H1 (cell line): Measurements from ENCODE around the gene IL17RE. TPM values are rescaled to one million over a fixed set of nuclear protein-coding genes. Genes with fewer than 3 reads are reported as not detected.

Experiments used
- CTCF ChIA-PET: fragments of 300-600 bp; sonication (Branson Sonifier 250); formaldehyde crosslinking; loops from one replicate; lab custom pipeline; 2021; ENCODE audit not compliant: partially characterized antibody; lab: Charles Lee
- POLR2A ChIA-PET: fragments of 300-600 bp; sonication (Branson Sonifier 250); formaldehyde crosslinking; loops from one replicate; lab custom pipeline; 2021; ENCODE audit warnings: inconsistent platforms; ENCODE audit not compliant: partially characterized antibody; lab: Charles Lee
- DNase-seq, 2 experiments: peaks; one replicate each; pipeline versions ENCODE4 v3.0.0 to v3.0.0-alpha.2; 2010 to 2022; ENCODE audit warnings: low spot score in 2 of 2, low read depth in 1 of 2, mixed read lengths in 1 of 2
- FAIRE-seq: peaks from 2 replicates; lab custom pipeline; 2011; peaks lifted over from hg19 to GRCh38; lab: Jason Lieb, UNC
- H2AFZ ChIP-seq: 2 replicates; pipeline ENCODE4 v1.8.1; 2012; ENCODE audit warnings: low read length, inconsistent platforms
- H2AK5ac ChIP-seq: 2 replicates; pipeline ENCODE4 v1.6.1; 2013; ENCODE audit warnings: low read depth, low read length
- H2BK120ac ChIP-seq: replicated peaks from 2 replicates; pipeline ENCODE3; 2013; ENCODE audit warnings: low read depth, low read length, inconsistent platforms
- H2BK12ac ChIP-seq: 2 replicates; pipeline ENCODE4 v1.6.1; 2013; ENCODE audit warnings: low read depth, low read length
- H2BK15ac ChIP-seq: 2 replicates; pipeline ENCODE4 v1.6.1; 2013; ENCODE audit warnings: low read length
- H2BK20ac ChIP-seq: 2 replicates; pipeline ENCODE4 v1.6.1; 2013; ENCODE audit warnings: low read length
- H2BK5ac ChIP-seq: 2 replicates; pipeline ENCODE4 v1.6.1; 2013; ENCODE audit warnings: low read depth, low read length
- H3K14ac ChIP-seq: 2 replicates; pipeline ENCODE4 v1.6.1; 2013; ENCODE audit warnings: inconsistent platforms; ENCODE audit not compliant: insufficient read length
- H3K18ac ChIP-seq: 2 replicates; pipeline ENCODE4 v1.6.1; 2013; ENCODE audit warnings: low read length; ENCODE audit errors: extremely low read depth
- H3K23ac ChIP-seq: 2 replicates; pipeline ENCODE4 v1.6.1; 2013; ENCODE audit warnings: inconsistent platforms; ENCODE audit not compliant: insufficient read length
- H3K23me2 ChIP-seq: 2 replicates; pipeline ENCODE4 v1.6.1; 2013; ENCODE audit warnings: low read depth, low read length
- H3K27ac ChIP-seq: 2 replicates; pipeline ENCODE4 v1.6.1; 2011; ENCODE audit warnings: low read depth, low read length, inconsistent platforms
- H3K27me3 ChIP-seq, 4 experiments: replicated peaks in 1 of 4; 1 replicate in 1 of 4; 2 replicates in 3 of 4; pipeline versions ENCODE4 v1.6.1 to v1.8.1; 2011 to 2013; ENCODE audit warnings: low read length in 3 of 4, mild to moderate bottlenecking in 3 of 4, inconsistent platforms in 2 of 4, mixed read lengths in 2 of 4, moderate library complexity in 1 of 4; ENCODE audit not compliant: control insufficient read depth in 3 of 4, insufficient read depth in 3 of 4; ENCODE audit errors: extremely low read depth in 1 of 4
- H3K36me3 ChIP-seq, 4 experiments: 2 replicates each; pipeline versions ENCODE4 v1.6.1 to v1.8.1; 2011 to 2013; ENCODE audit warnings: mild to moderate bottlenecking in 4 of 4, low read length in 3 of 4, moderate library complexity in 2 of 4, control low read depth in 1 of 4, inconsistent platforms in 1 of 4; ENCODE audit not compliant: insufficient read depth in 4 of 4, control insufficient read depth in 2 of 4
- H3K4ac ChIP-seq: replicated peaks from 2 replicates; pipeline ENCODE3; 2013; ENCODE audit warnings: low read length, low read depth, mixed read lengths, inconsistent platforms; ENCODE audit not compliant: insufficient read length
- H3K4me1 ChIP-seq, 4 experiments: replicated peaks in 1 of 4; 1 replicate in 1 of 4; 2 replicates in 3 of 4; pipeline versions ENCODE4 v1.6.1 to v1.8.1; 2011 to 2013; ENCODE audit warnings: low read length in 3 of 4, inconsistent platforms in 2 of 4, mixed read lengths in 1 of 4; ENCODE audit not compliant: insufficient read depth in 4 of 4, control insufficient read depth in 3 of 4
- H3K4me2 ChIP-seq, 2 experiments: 2 replicates each; pipeline versions ENCODE4 v1.6.1 to v1.8.1; 2011 to 2013; ENCODE audit warnings: low read depth in 2 of 2, low read length in 2 of 2, control low read depth in 1 of 2, inconsistent platforms in 1 of 2, mild to moderate bottlenecking in 1 of 2; ENCODE audit not compliant: insufficient read depth in 1 of 2
- H3K4me3 ChIP-seq, 4 experiments: fragments of 200-600, 300-600 bp in 1 of 4; sonication (generic), shearing (Covaris generic), sonication (Bioruptor Twin) in 1 of 4; 2 replicates each; pipeline versions ENCODE4 v1.5.1 to v1.8.1; 2011 to 2016; ENCODE audit warnings: low read length in 4 of 4, low read depth in 3 of 4, control low read depth in 2 of 4, inconsistent platforms in 2 of 4, mild to moderate bottlenecking in 2 of 4, mixed read lengths in 1 of 4, moderate library complexity in 1 of 4; ENCODE audit not compliant: insufficient read depth in 2 of 4; ENCODE audit errors: extremely low read depth in 1 of 4
- H3K56ac ChIP-seq: replicated peaks from 2 replicates; pipeline ENCODE3; 2013; ENCODE audit warnings: low read depth, mild to moderate bottlenecking, mixed read lengths, low read length, inconsistent platforms; ENCODE audit not compliant: insufficient read length
- H3K79me1 ChIP-seq: 2 replicates; pipeline ENCODE4 v1.6.1; 2013; ENCODE audit warnings: low read depth, low read length, control low read depth
- H3K79me2 ChIP-seq, 2 experiments: 2 replicates each; pipeline versions ENCODE4 v1.6.1 to v1.8.1; 2012 to 2013; ENCODE audit warnings: low read length in 2 of 2, mild to moderate bottlenecking in 2 of 2, inconsistent platforms in 1 of 2; ENCODE audit not compliant: insufficient read depth in 2 of 2, control insufficient read depth in 1 of 2
- H3K9ac ChIP-seq, 4 experiments: replicated peaks in 1 of 4; 1 replicate in 1 of 4; 2 replicates in 3 of 4; pipeline versions ENCODE4 v1.6.1 to v1.8.1; 2011 to 2013; ENCODE audit warnings: low read depth in 3 of 4, low read length in 3 of 4, control low read depth in 2 of 4, mild to moderate bottlenecking in 2 of 4, moderate library complexity in 2 of 4, inconsistent platforms in 1 of 4; ENCODE audit errors: extremely low read depth in 1 of 4
- H3K9me3 ChIP-seq, 2 experiments: 2 replicates each; pipeline versions ENCODE4 v1.6.1 to v1.8.1; 2012 to 2013; ENCODE audit warnings: mild to moderate bottlenecking in 2 of 2, moderate library complexity in 2 of 2, control low read depth in 1 of 2, inconsistent platforms in 1 of 2, low read depth in 1 of 2, low read length in 1 of 2, mixed read lengths in 1 of 2; ENCODE audit not compliant: insufficient read depth in 2 of 2
- H4K20me1 ChIP-seq, 2 experiments: replicated peaks in 1 of 2; 2 replicates each; pipeline versions ENCODE3 to v1.8.1; 2011 to 2013; ENCODE audit warnings: inconsistent platforms in 2 of 2, low read length in 2 of 2, mild to moderate bottlenecking in 1 of 2; ENCODE audit not compliant: insufficient read depth in 2 of 2, control insufficient read depth in 1 of 2
- H4K5ac ChIP-seq: 2 replicates; pipeline ENCODE4 v1.6.1; 2013; ENCODE audit warnings: low read length, low read depth, mixed read lengths, inconsistent platforms; ENCODE audit not compliant: insufficient read length
- H4K8ac ChIP-seq: 2 replicates; pipeline ENCODE4 v1.8.0; 2013; ENCODE audit warnings: mild to moderate bottlenecking, moderate library complexity, low read length, inconsistent platforms; ENCODE audit not compliant: insufficient read depth; ENCODE audit errors: extremely low read depth
- H4K91ac ChIP-seq: replicated peaks from 2 replicates; pipeline ENCODE3; 2013; ENCODE audit warnings: low read length, mixed read lengths, inconsistent platforms; ENCODE audit not compliant: insufficient read length
- HDAC6 ChIP-seq: IDR thresholded peaks from one replicate; pipeline ENCODE4 v1.7.1; 2012; ENCODE audit warnings: low read depth, mild to moderate bottlenecking, inconsistent platforms, low read length, moderate library complexity
- RFX5 ChIP-seq: IDR thresholded peaks from 2 replicates; pipeline ENCODE4 v1.6.1; 2011; ENCODE audit warnings: low read depth, low read length, improper control_type of control experiment, borderline replicate concordance
- WGBS, 2 experiments: shearing (Covaris generic) in 1 of 2; methylation state at CpG; one replicate each; pipeline versions ENCODE4 v1.1.6 to v1.1.7; 2013 to 2015; ENCODE audit warnings: low lambda C conversion rate in 2 of 2, mixed read lengths in 2 of 2, inconsistent platforms in 1 of 2, low coverage in 1 of 2, missing lambda C conversion rate in 1 of 2; ENCODE audit not compliant: insufficient replicate concordance in 2 of 2, insufficient coverage in 1 of 2, insufficient read length in 1 of 2; ENCODE audit errors: extremely low coverage in 1 of 2, missing lambda C conversion rate in 1 of 2; 5-methylcytosine and 5-hydroxymethylcytosine counted together
- polyA plus RNA-seq, 7 experiments: library from polyadenylated mRNA; depleted of rRNA in 3 of 7; stranded (reverse) in 5 of 7; unstranded in 2 of 7; fragments of >200 nt in 5 of 7; fragments of 200-250 nt in 2 of 7; gene quantifications; 1 replicate in 5 of 7; 2 replicates in 1 of 7; 4 replicates in 1 of 7; pipeline versions ENCODE4 v1.2.1 to v1.2.3, GENCODE V29; 2011 to 2013; ENCODE audit warnings: missing spikeins in 2 of 7, mixed read lengths in 2 of 7
- total RNA-seq: library from RNA; stranded (reverse); fragmentation: NEBNext Ultra II Directional; extraction: Animal tissue kit (Norgen Biotek cat#: 25700); gene quantifications from 2 replicates; pipeline ENCODE4 v1.2.1, GENCODE V29; 2021

IL17RE gene
- total and polyA plus RNA-seq, 2 of the 8 experiments (the other 6 are each of a cell fraction or from before 2014, with no cell fraction given), result 3.4 to 4.9 TPM

- Histone ChIP-seq H3K36me3 (no peaks in the 10 kb centered on the region), H3K23ac (no peak overlapping the region), H4K8ac (no peak overlapping the region), H3K27ac (no peak overlapping the region), H3K4ac (no peak overlapping the region), H4K91ac (no peak overlapping the region), H4K20me1 (no peaks in the 10 kb centered on the region), H4K5ac (no peak overlapping the region), H3K4me2 (no peak overlapping the region), H3K4me3 (no peak overlapping the region), H2BK12ac (no peak overlapping the region), H3K23me2 (no peaks in the 10 kb centered on the region), H3K27me3 (no peaks in the 10 kb centered on the region), H3K4me1 (no peaks in the 10 kb centered on the region), H3K9ac (no peak overlapping the region), H2BK15ac (no peak overlapping the region), H2BK5ac (no peak overlapping the region), H2BK120ac (no peak overlapping the region), H2AK5ac (no peak overlapping the region), H3K14ac (no peak overlapping the region), H2AFZ (no peak overlapping the region), H2BK20ac (no peak overlapping the region), H3K79me1 (no peaks in the 10 kb centered on the region), H3K56ac (no peak overlapping the region), H3K9me3 (no peaks in the 10 kb centered on the region), H3K79me2 (no peaks in the 10 kb centered on the region), H3K18ac (no peak overlapping the region)
- no peak for FAIRE-seq
- ChIA-PET CTCF (interaction anchor here (0.6 to 2.1 kb wide), 6 partner anchors 9 to 136 kb away, joined by 3 to 5 read pairs (median 4); no protein-coding TSS in a partner anchor), POLR2A (interaction anchor here (0.8 to 1.6 kb wide), 6 partner anchors 9 to 75 kb away, joined by 3 to 5 read pairs (median 4); partner anchors contain the start of genes IL17RE and TTLL3)
- WGBS, 2 experiments, result 89% methylated on average over 11 of the region's 11 CpGs; no CpG with 5 or more reads in 1 of the 2 experiments
- TF ChIP-seq RFX5, result no peak
- no peak for TF ChIP-seq HDAC6
- no peak for DNase-seq
These were observed 18.0 kb upstream of the IL17RE start for GRCh38 chr3:9884555-9885165.
